Measurements from ENCODE around the gene ANXA2. TPM values are rescaled to one million over a fixed set of nuclear protein-coding genes. Genes with fewer than 3 reads are reported as not detected.

ANXA2 gene
- total and polyA plus RNA-seq, 4 donors: 62.7 to 138 (median 107) TPM

DNA sequence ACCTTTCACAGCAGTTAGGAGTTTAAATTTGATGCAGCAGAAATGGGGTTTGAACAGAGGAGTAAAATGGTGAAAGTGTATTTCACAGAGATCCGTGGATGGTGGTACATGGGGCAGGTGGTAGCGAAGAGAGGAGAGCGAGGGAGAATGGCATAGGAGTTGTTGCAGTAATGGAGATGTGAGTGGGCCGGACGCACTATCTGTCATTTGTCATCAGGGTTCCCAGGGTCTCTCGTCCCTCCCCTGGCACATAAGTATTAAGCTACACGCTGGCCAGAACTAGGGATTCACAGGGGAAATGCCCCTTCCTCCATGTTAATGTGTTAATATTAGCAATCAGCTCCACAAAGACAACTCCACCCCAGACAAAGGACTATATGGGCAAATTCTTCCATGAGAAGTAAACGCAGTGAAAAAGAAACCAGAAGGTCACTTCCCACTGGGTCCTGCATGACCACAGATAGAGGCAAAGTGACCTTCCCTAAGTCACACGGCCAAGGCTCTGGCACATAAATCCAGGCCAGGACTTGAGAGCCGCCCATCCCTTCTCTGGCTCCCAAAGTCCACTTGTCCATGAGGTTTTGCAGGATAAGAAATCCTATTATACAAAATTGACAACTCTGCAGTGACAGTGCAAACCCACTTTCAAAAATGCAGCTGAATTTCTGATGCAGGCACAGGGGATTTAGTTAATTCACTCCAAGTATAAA, 42.5 kb downstream of the ANXA2 start:
- no peaks in the 10 kb centered on the region for H3K9me3 ChIP-seq (ENCODE audit: control insufficient read depth in 4 of 4, low read length in 3 of 4)
- H3K9ac ChIP-seq (ENCODE audit: low read depth in 1 of 2, low read length in 2 of 2): no peak overlapping the region
- H3K27ac ChIP-seq (ENCODE audit: low read depth in 1 of 2, low read length in 2 of 2): no peak overlapping the region
- peaks cover 18 to 49% (median 29%) of the 10 kb centered on the region in 4 donors for H3K36me3 ChIP-seq (ENCODE audit: control insufficient read depth in 4 of 4, insufficient read depth in 3 of 4, low read depth in 1 of 4, low read length in 3 of 4)
- DNase-seq (ENCODE audit: low spot score): no peak
- H3K27me3 ChIP-seq (ENCODE audit: control insufficient read depth in 4 of 4, insufficient read depth in 4 of 4, low read length in 3 of 4): no peaks in the 10 kb centered on the region
- no peaks in the 10 kb centered on the region for H3K4me1 ChIP-seq (ENCODE audit: control insufficient read depth in 4 of 4, insufficient read depth in 4 of 4, low read length in 3 of 4)
- H3K4me3 ChIP-seq (ENCODE audit: low read depth in 1 of 3, low read length in 3 of 3): no peak overlapping the region
- 93% methylated on average over 10 of the region's 10 CpGs for WGBS
- no peak for TF ChIP-seq YY1 (IDR thresholded peaks at IDR 0.05)
- TF ChIP-seq RAD21 (IDR thresholded peaks at IDR 0.05): no peak
- TF ChIP-seq MAX (IDR thresholded peaks at IDR 0.05): no peak
- TF ChIP-seq GABPA (IDR thresholded peaks at IDR 0.05 in 1 of 2, conservative IDR thresholded peaks at IDR 0.05 in 1 of 2): no peak
- TF ChIP-seq, protein P1, sequence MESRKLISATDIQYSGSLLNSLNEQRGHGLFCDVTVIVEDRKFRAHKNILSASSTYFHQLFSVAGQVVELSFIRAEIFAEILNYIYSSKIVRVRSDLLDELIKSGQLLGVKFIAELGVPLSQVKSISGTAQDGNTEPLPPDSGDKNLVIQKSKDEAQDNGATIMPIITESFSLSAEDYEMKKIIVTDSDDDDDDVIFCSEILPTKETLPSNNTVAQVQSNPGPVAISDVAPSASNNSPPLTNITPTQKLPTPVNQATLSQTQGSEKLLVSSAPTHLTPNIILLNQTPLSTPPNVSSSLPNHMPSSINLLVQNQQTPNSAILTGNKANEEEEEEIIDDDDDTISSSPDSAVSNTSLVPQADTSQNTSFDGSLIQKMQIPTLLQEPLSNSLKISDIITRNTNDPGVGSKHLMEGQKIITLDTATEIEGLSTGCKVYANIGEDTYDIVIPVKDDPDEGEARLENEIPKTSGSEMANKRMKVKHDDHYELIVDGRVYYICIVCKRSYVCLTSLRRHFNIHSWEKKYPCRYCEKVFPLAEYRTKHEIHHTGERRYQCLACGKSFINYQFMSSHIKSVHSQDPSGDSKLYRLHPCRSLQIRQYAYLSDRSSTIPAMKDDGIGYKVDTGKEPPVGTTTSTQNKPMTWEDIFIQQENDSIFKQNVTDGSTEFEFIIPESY (IDR thresholded peaks at IDR 0.05): no peak

DNA sequence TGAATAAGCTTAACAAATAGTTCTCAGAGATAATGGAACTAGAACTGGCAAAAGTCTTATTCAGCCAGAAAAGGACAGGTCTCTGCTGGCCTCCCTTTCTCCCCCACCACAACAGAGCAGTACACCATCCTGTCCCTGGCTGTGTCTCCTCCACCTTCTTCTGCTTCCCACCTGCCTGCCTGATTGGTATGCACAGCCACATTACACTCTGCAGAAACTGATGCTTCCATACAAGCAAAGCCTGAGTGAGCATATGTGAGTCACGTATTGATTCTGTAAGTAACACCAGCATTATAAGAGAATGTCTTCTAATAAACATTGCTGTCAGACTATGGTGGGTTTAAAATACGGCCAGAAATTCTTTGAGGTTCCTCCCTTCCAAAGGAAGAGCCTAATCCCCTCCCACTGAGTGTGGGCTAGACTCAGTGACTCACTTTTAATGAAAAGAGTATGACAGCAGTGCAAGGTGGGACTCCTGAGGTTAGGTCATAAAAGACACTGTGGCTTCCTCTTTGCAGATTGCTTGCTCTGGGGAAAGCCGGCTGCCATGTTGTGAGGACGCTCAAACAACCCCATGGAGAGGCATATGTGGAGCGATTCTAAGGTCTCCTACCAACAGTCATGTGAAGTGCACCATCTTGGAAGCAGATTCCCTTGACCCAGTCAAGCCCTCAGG, 44.4 kb downstream of the ANXA2 start:
- 82% methylated on average over 5 of the region's 5 CpGs for WGBS
- TF ChIP-seq RAD21 (IDR thresholded peaks at IDR 0.05) (no peak), HNF4G (IDR thresholded peaks at IDR 0.05) (no peak), JUND (IDR thresholded peaks at IDR 0.05) (no peak), HNF4A (conservative IDR thresholded peaks at IDR 0.05) (no peak), FOXA2 (IDR thresholded peaks at IDR 0.05) (no peak), TAF1 (conservative IDR thresholded peaks at IDR 0.05) (no peak), REST (IDR thresholded peaks at IDR 0.05) (no peak), RXRA (IDR thresholded peaks at IDR 0.05) (no peak), MAX (IDR thresholded peaks at IDR 0.05) (no peak), GABPA (IDR thresholded peaks at IDR 0.05 in 1 of 2, conservative IDR thresholded peaks at IDR 0.05 in 1 of 2) (no peak)
- TF ChIP-seq, protein P1 (IDR thresholded peaks at IDR 0.05): no peak
- TF ChIP-seq, protein P2, sequence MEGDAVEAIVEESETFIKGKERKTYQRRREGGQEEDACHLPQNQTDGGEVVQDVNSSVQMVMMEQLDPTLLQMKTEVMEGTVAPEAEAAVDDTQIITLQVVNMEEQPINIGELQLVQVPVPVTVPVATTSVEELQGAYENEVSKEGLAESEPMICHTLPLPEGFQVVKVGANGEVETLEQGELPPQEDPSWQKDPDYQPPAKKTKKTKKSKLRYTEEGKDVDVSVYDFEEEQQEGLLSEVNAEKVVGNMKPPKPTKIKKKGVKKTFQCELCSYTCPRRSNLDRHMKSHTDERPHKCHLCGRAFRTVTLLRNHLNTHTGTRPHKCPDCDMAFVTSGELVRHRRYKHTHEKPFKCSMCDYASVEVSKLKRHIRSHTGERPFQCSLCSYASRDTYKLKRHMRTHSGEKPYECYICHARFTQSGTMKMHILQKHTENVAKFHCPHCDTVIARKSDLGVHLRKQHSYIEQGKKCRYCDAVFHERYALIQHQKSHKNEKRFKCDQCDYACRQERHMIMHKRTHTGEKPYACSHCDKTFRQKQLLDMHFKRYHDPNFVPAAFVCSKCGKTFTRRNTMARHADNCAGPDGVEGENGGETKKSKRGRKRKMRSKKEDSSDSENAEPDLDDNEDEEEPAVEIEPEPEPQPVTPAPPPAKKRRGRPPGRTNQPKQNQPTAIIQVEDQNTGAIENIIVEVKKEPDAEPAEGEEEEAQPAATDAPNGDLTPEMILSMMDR (IDR thresholded peaks at IDR 0.05; ENCODE audit: low read depth, low read length, missing input control): no peak
- Histone ChIP-seq H3K4me3 (ENCODE audit: low read depth in 1 of 3, low read length in 3 of 3) (no peak overlapping the region), H3K36me3 (ENCODE audit: control insufficient read depth in 4 of 4, insufficient read depth in 3 of 4, low read depth in 1 of 4, low read length in 3 of 4) (peaks cover 18 to 51% (median 32%) of the 10 kb centered on the region in 4 donors), H3K9ac (ENCODE audit: low read depth in 1 of 2, low read length in 2 of 2) (no peak overlapping the region), H3K4me1 (ENCODE audit: control insufficient read depth in 4 of 4, insufficient read depth in 4 of 4, low read length in 3 of 4) (no peaks in the 10 kb centered on the region), H3K27ac (ENCODE audit: low read depth in 1 of 2, low read length in 2 of 2) (no peak overlapping the region), H3K27me3 (ENCODE audit: control insufficient read depth in 4 of 4, insufficient read depth in 4 of 4, low read length in 3 of 4) (no peaks in the 10 kb centered on the region), H3K9me3 (ENCODE audit: control insufficient read depth in 4 of 4, low read length in 3 of 4) (no peaks in the 10 kb centered on the region)
- no peak for DNase-seq (ENCODE audit: low spot score)

Measured in liver (tissue), 9 donors.